ENCODE results near the gene MTUS2.

DNA sequence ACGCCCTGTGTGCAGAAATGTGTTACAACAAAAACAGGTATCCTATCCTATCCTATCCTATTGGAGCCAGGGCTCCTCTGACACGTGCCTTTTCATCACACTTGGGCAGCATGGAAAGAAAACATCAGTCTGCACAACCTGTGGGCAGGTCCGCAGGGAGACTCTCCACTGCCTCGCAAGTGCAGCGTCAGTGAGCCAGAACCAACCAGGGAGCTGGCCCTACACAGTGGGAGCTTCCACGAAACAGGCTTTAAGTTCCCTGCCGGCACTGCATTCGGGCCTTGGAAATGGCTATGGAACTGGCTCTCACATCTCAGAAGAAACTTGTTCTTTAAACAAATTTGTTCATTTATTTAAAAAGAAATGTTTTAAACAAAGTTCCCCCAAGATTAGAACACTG is 725.8 kb downstream of the MTUS2 start:
- TF ChIP-seq CTCF (conservative IDR thresholded peaks at IDR 0.05; ENCODE audit: low read depth in 2 of 2) (no peak), EZH2 (IDR thresholded peaks at IDR 0.05; ENCODE audit: low read depth, unreplicated experiment) (no peak), POLR2AphosphoS5 (IDR thresholded peaks at IDR 0.05; ENCODE audit: low read depth) (no peak), REST (IDR thresholded peaks at IDR 0.05; ENCODE audit: unreplicated experiment) (no peak), EZH2phosphoT487 (IDR thresholded peaks at IDR 0.05; ENCODE audit: unreplicated experiment) (no peak), STAT1 (IDR thresholded peaks at IDR 0.05; ENCODE audit: unreplicated experiment) (no peak), JUNB (IDR thresholded peaks at IDR 0.05; ENCODE audit: unreplicated experiment) (no peak), CREB1 (CRISPR knock-in tag; IDR thresholded peaks at IDR 0.05; ENCODE audit: low read depth) (no peak), ZNF331 (CRISPR knock-in tag; IDR thresholded peaks at IDR 0.05; ENCODE audit: low read depth) (no peak), ZNF114 (CRISPR knock-in tag; IDR thresholded peaks at IDR 0.05) (no peak), ETS1 (IDR thresholded peaks at IDR 0.05) (no peak)
